ENCODE measurements around the gene SLC7A6. TPM values are rescaled to one million over a fixed set of nuclear protein-coding genes. Genes with fewer than 3 reads are reported as not detected.

Gene SLC7A6
- total and polyA plus RNA-seq, 10 of the 15 experiments (the other 5 are each of a cell fraction or from before 2014, with no cell fraction given): 8.2 to 60.4 (median 28.6) TPM

DNA sequence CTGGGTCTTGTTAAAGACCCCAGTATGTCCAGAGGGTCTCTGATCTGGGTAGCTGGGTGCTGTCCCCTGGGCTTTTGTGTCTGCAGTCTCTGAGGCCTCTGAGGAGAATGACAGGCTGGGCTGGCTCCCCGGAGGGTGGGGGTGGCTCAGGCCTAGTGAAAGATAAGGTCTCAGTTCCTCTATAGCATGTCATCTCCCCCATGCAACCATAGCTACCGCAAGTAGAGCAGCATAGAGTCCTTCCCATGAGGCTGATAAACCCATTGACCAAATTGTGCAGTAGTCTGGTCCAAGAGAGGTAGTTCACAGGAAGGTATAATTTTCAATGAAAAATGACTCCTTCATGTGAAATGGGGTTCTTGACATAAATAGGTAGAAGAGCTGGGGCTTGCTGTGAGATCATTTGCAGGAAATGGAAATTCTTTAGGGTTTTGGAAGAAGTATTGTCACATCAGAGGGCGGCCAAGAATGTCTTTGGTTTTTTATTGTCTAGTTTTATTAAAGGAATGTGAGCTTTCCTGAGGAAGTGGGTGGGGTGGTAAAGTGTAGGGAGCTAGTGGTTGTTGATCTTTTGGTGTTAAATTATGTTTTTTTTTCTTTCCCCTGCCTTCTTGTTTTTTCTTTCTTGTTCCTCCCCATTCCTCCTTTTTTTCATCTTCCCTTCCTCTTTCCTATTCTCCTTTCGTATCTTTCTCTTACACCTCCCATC lies 25.4 kb downstream of the SLC7A6 start (continued):
- no peak for TF ChIP-seq CEBPZ (IDR thresholded peaks at IDR 0.05; ENCODE audit: low read depth, low read length)
- no peak; the same call in 1 of the 2 replicates for TF ChIP-seq BACH1 (IDR thresholded peaks at IDR 0.05; ENCODE audit: borderline replicate concordance)
- TF ChIP-seq ESRRA (IDR thresholded peaks at IDR 0.05; ENCODE audit: low read length): no peak
- peak; percentile 74 for TF ChIP-seq PBX3 (IDR thresholded peaks at IDR 0.05; ENCODE audit: insufficient replicate concordance, low read depth, low read length)
- no peak for TF ChIP-seq CHD4 (IDR thresholded peaks at IDR 0.05)
- no peak for TF ChIP-seq JUNB (IDR thresholded peaks at IDR 0.05)
- TF ChIP-seq DPF2 (IDR thresholded peaks at IDR 0.05): peak; percentile 68
- no peak for TF ChIP-seq SREBF1 (IDR thresholded peaks at IDR 0.05; ENCODE audit: low read length)
- TF ChIP-seq GATAD2B (conservative IDR thresholded peaks at IDR 0.05; ENCODE audit: low read depth): 0 out of 2 replicates have a peak, but pooled peaks have one; percentile 54
- TF ChIP-seq RELA (IDR thresholded peaks at IDR 0.05; ENCODE audit: borderline replicate concordance, partially characterized antibody): no peak
- TF ChIP-seq MEF2B (IDR thresholded peaks at IDR 0.05; ENCODE audit: partially characterized antibody, poor library complexity, severe bottlenecking): peak; percentile 93
- peak; percentile 17 for TF ChIP-seq CUX1 (IDR thresholded peaks at IDR 0.05; ENCODE audit: insufficient replicate concordance, low read depth, low read length)
- no peak for TF ChIP-seq NFYA (IDR thresholded peaks at IDR 0.05; ENCODE audit: borderline replicate concordance, low read depth, low read length)
- TF ChIP-seq, protein P1, sequence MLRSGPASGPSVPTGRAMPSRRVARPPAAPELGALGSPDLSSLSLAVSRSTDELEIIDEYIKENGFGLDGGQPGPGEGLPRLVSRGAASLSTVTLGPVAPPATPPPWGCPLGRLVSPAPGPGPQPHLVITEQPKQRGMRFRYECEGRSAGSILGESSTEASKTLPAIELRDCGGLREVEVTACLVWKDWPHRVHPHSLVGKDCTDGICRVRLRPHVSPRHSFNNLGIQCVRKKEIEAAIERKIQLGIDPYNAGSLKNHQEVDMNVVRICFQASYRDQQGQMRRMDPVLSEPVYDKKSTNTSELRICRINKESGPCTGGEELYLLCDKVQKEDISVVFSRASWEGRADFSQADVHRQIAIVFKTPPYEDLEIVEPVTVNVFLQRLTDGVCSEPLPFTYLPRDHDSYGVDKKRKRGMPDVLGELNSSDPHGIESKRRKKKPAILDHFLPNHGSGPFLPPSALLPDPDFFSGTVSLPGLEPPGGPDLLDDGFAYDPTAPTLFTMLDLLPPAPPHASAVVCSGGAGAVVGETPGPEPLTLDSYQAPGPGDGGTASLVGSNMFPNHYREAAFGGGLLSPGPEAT (IDR thresholded peaks at IDR 0.05; ENCODE audit: low read depth): no peak
- no peak for TF ChIP-seq CBX3 (IDR thresholded peaks at IDR 0.05; ENCODE audit: borderline replicate concordance, low read depth)
- TF ChIP-seq RB1 (IDR thresholded peaks at IDR 0.05; ENCODE audit: borderline replicate concordance): 0 out of 2 replicates have a peak, but pooled peaks have one; percentile 37
- no peak for TF ChIP-seq HDAC6 (IDR thresholded peaks at IDR 0.05; ENCODE audit: unreplicated experiment)
- no peak for TF ChIP-seq MYB (IDR thresholded peaks at IDR 0.05; ENCODE audit: borderline replicate concordance, low read depth, low read length)
- TF ChIP-seq ZNF274 (IDR thresholded peaks at IDR 0.05; ENCODE audit: insufficient read depth, insufficient read length): no peak

Measured in GM12878 (cell line).